H9 (cell line): ENCODE measurements around the gene NFE2L2. TPM values are rescaled to one million over a fixed set of nuclear protein-coding genes. Genes with fewer than 3 reads are reported as not detected.

Source experiments
- DNase-seq: peaks from one replicate; pipeline ENCODE4 v3.0.0-alpha.2; 2017
- H2AFZ ChIP-seq: one replicate; pipeline ENCODE4 v1.6.1; 2013; ENCODE audit warnings: mild to moderate bottlenecking, low read length, control low read depth, moderate library complexity
- H2AK5ac ChIP-seq: 2 replicates; pipeline ENCODE4 v1.6.1; 2013; ENCODE audit warnings: low read length, control low read depth, mixed read lengths; ENCODE audit not compliant: insufficient read length
- H2BK120ac ChIP-seq: one replicate; pipeline ENCODE4 v1.6.1; 2013; ENCODE audit warnings: low read depth, mild to moderate bottlenecking, low read length, control low read depth, inconsistent platforms; ENCODE audit not compliant: poor library complexity, severe bottlenecking
- H2BK12ac ChIP-seq: 2 replicates; pipeline ENCODE4 v1.6.1; 2013; ENCODE audit warnings: low read length, control low read depth, mixed read lengths, low read depth; ENCODE audit not compliant: insufficient read length
- H2BK15ac ChIP-seq: 2 replicates; pipeline ENCODE4 v1.6.1; 2013; ENCODE audit warnings: low read depth, low read length, control low read depth
- H2BK20ac ChIP-seq: one replicate; pipeline ENCODE4 v1.6.1; 2013; ENCODE audit warnings: low read depth, mild to moderate bottlenecking, low read length, control low read depth, inconsistent platforms; ENCODE audit not compliant: poor library complexity, severe bottlenecking
- H2BK5ac ChIP-seq: 2 replicates; pipeline ENCODE4 v1.6.1; 2013; ENCODE audit warnings: low read length, control low read depth, mixed read lengths; ENCODE audit not compliant: insufficient read length
- H3K14ac ChIP-seq: 2 replicates; pipeline ENCODE4 v1.6.1; 2013; ENCODE audit warnings: low read length, control low read depth; ENCODE audit not compliant: insufficient read depth
- H3K18ac ChIP-seq: 2 replicates; pipeline ENCODE4 v1.6.1; 2013; ENCODE audit warnings: low read depth, mild to moderate bottlenecking, mixed read lengths, low read length, control low read depth; ENCODE audit not compliant: insufficient read length
- H3K23ac ChIP-seq: 2 replicates; pipeline ENCODE4 v1.6.1; 2013; ENCODE audit warnings: low read length, control low read depth, mixed read lengths, low read depth; ENCODE audit not compliant: insufficient read length
- H3K23me2 ChIP-seq: 2 replicates; pipeline ENCODE4 v1.6.1; 2013; ENCODE audit warnings: low read depth, mild to moderate bottlenecking, mixed read lengths, low read length, control low read depth; ENCODE audit not compliant: insufficient read length, poor library complexity, severe bottlenecking
- H3K27ac ChIP-seq: 2 replicates; pipeline ENCODE4 v1.5.1; 2013; ENCODE audit warnings: low read length, control low read depth, mixed read lengths, low read depth; ENCODE audit not compliant: insufficient read length
- H3K27me3 ChIP-seq: 2 replicates; pipeline ENCODE4 v1.6.1; 2013; ENCODE audit warnings: low read length, control low read depth, inconsistent platforms; ENCODE audit not compliant: insufficient read depth
- H3K4ac ChIP-seq: 2 replicates; pipeline ENCODE4 v1.6.1; 2013; ENCODE audit warnings: low read depth, mild to moderate bottlenecking, control low read depth, inconsistent platforms, low read length, moderate library complexity
- H3K4me1 ChIP-seq: 2 replicates; pipeline ENCODE4 v1.6.1; 2013; ENCODE audit warnings: low read length, control low read depth, inconsistent platforms; ENCODE audit not compliant: insufficient read depth
- H3K4me2 ChIP-seq: 2 replicates; pipeline ENCODE4 v1.6.1; 2013; ENCODE audit warnings: low read length, control low read depth, mixed read lengths; ENCODE audit not compliant: insufficient read length, insufficient read depth
- H3K56ac ChIP-seq: 2 replicates; pipeline ENCODE4 v1.6.1; 2013; ENCODE audit warnings: low read depth, mild to moderate bottlenecking, mixed read lengths, low read length, control low read depth; ENCODE audit not compliant: insufficient read length
- H3K79me1 ChIP-seq: 2 replicates; pipeline ENCODE4 v1.6.1; 2013; ENCODE audit warnings: low read depth, mild to moderate bottlenecking, moderate library complexity, low read length, control low read depth, inconsistent platforms; ENCODE audit not compliant: insufficient read depth, poor library complexity, severe bottlenecking
- H3K79me2 ChIP-seq: 2 replicates; pipeline ENCODE4 v1.6.1; 2013; ENCODE audit warnings: low read length, control low read depth, inconsistent platforms; ENCODE audit not compliant: insufficient read depth
- H3K9ac ChIP-seq: 2 replicates; pipeline ENCODE4 v1.6.1; 2013; ENCODE audit warnings: low read length, control low read depth, mixed read lengths; ENCODE audit not compliant: insufficient read length; ENCODE audit errors: extremely low read depth
- H3K9me3 ChIP-seq: one replicate; pipeline ENCODE4 v1.6.1; 2013; ENCODE audit warnings: low read depth, low read length, inconsistent platforms; ENCODE audit not compliant: control insufficient read depth
- H3T11ph ChIP-seq: one replicate; pipeline ENCODE4 v1.6.1; 2013; ENCODE audit warnings: mild to moderate bottlenecking, low read length, control low read depth, inconsistent platforms
- H4K20me1 ChIP-seq: one replicate; pipeline ENCODE4 v1.6.1; 2013; ENCODE audit not compliant: control insufficient read depth, insufficient read length, insufficient read depth
- H4K5ac ChIP-seq: 2 replicates; pipeline ENCODE4 v1.6.1; 2013; ENCODE audit warnings: low read depth, mild to moderate bottlenecking, mixed read lengths, low read length, control low read depth; ENCODE audit not compliant: insufficient read length
- H4K8ac ChIP-seq: replicated peaks from 2 replicates; pipeline ENCODE4 v1.6.1; 2013; ENCODE audit warnings: low read length, control low read depth, mixed read lengths, low read depth; ENCODE audit not compliant: insufficient read length
- H4K91ac ChIP-seq: 2 replicates; pipeline ENCODE4 v1.6.1; 2013; ENCODE audit warnings: low read depth, mild to moderate bottlenecking, moderate library complexity, mixed read lengths, low read length, control low read depth; ENCODE audit not compliant: insufficient read length
- H3K27ac Mint-ChIP-seq, 3 experiments: 2 replicates in 2 of 3; 3 replicates in 1 of 3; pipeline ENCODE4 v1.8.0; 2020 to 2021; ENCODE audit warnings: mixed read lengths in 3 of 3, mild to moderate bottlenecking in 1 of 3, moderate library complexity in 1 of 3
- H3K27me3 Mint-ChIP-seq: 2 replicates; pipeline ENCODE4 v1.8.0; 2021; ENCODE audit warnings: low read depth, mild to moderate bottlenecking, moderate library complexity, mixed read lengths
- H3K36me3 Mint-ChIP-seq, 3 experiments: 2 replicates in 2 of 3; 3 replicates in 1 of 3; pipeline ENCODE4 v1.8.0; 2020 to 2021; ENCODE audit warnings: low read depth in 3 of 3, mixed read lengths in 3 of 3; ENCODE audit not compliant: insufficient read depth in 1 of 3
- H3K4me1 Mint-ChIP-seq, 2 experiments: 2 replicates each; pipeline ENCODE4 v1.8.0; 2020; ENCODE audit warnings: mixed read lengths in 2 of 2
- H3K4me3 Mint-ChIP-seq, 2 experiments: 2 replicates in 1 of 2; 3 replicates in 1 of 2; pipeline ENCODE4 v1.8.0; 2020 to 2021; ENCODE audit warnings: mild to moderate bottlenecking in 2 of 2, mixed read lengths in 2 of 2, moderate library complexity in 1 of 2
- H3K9me3 Mint-ChIP-seq, 2 experiments: 2 replicates in 1 of 2; 3 replicates in 1 of 2; pipeline ENCODE4 v1.8.0; 2020; ENCODE audit warnings: mild to moderate bottlenecking in 2 of 2, mixed read lengths in 2 of 2, moderate library complexity in 1 of 2
- CTCF ChIP-seq: fragments of 200-600 bp; sonication (generic); conservative IDR thresholded peaks from 3 replicates; pipeline ENCODE4 v1.8.0; 2021; ENCODE audit warnings: antibody characterized with exemption, mild to moderate bottlenecking
- WGBS: extraction: QIAGEN DNeasy Blood & Tissue Kit; methylation state at CpG from one replicate; pipeline ENCODE4 v1.1.7; 2013; ENCODE audit warnings: missing lambda C conversion rate, low lambda C conversion rate, mixed read lengths; ENCODE audit not compliant: insufficient read length; ENCODE audit errors: extremely low coverage; 5-methylcytosine and 5-hydroxymethylcytosine counted together
- total RNA-seq: library from RNA; stranded (reverse); gene quantifications from 2 replicates; pipeline ENCODE4 v1.2.1, GENCODE V29; 2021

NFE2L2 gene
- total RNA-seq, 1 experiment from 2014 or later = 42.5 TPM

GRCh38 chr2:177306550-177306949 is 42.0 kb upstream of the NFE2L2 start:
- Histone ChIP-seq H3K4me2 (no peak overlapping the region), H2AK5ac (no peak overlapping the region), H3K79me1 (no peaks in the 10 kb centered on the region), H4K5ac (no peak overlapping the region), H2BK15ac (no peak overlapping the region), H3K18ac (no peak overlapping the region), H3K23me2 (no peaks in the 10 kb centered on the region), H3T11ph (no peak overlapping the region), H3K27ac (no peak overlapping the region), H2BK120ac (no peak overlapping the region), H3K79me2 (no peaks in the 10 kb centered on the region), H2BK20ac (no peak overlapping the region), H2AFZ (no peak overlapping the region), H4K91ac (no peak overlapping the region), H3K14ac (no peak overlapping the region), H4K8ac (no peak overlapping the region), H3K4me1 (no peaks in the 10 kb centered on the region), H2BK12ac (no peak overlapping the region), H3K9me3 (no peaks in the 10 kb centered on the region), H4K20me1 (no peaks in the 10 kb centered on the region), H3K56ac (no peak overlapping the region), H3K23ac (no peak overlapping the region), H3K9ac (no peak overlapping the region), H2BK5ac (no peak overlapping the region), H3K4ac (no peak overlapping the region), H3K27me3 (no peaks in the 10 kb centered on the region)
- no peak overlapping the region for H3K4me3 Mint-ChIP-seq
- no peak for TF ChIP-seq CTCF
- peaks cover 9 to 13% of the 10 kb centered on the region in 2 experiments for H3K4me1 Mint-ChIP-seq
- no peaks in the 10 kb centered on the region for H3K36me3 Mint-ChIP-seq
- peaks cover 4% of the 10 kb centered on the region for H3K27me3 Mint-ChIP-seq
- H3K27ac Mint-ChIP-seq = no peak overlapping the region
- WGBS = no CpG with 5 or more reads among the region's 3 CpGs
- H3K9me3 Mint-ChIP-seq = no peaks in the 10 kb centered on the region
- no peak for DNase-seq
